Ovary (tissue), 3 donors: ENCODE data around the gene SRMS.

Source experiments
- CTCF ChIP-seq, 3 donors: fragments of 450-650 bp in 2 of 3; fragments of 200-600 bp in 1 of 3; IDR thresholded peaks; one replicate each; pipeline versions ENCODE4 v1.5.1 to v1.8.0; 2016 to 2022; ENCODE audit warnings: antibody characterized with exemption in 3 of 3, mild to moderate bottlenecking in 1 of 3
- POLR2A ChIP-seq: fragments of 450-650 bp; IDR thresholded peaks from one replicate; pipeline ENCODE4 v1.6.1; 2017; ENCODE audit warnings: antibody characterized with exemption, mild to moderate bottlenecking, moderate library complexity
- donor health status: DM: no; HTN: no; CAD: no.

- TF ChIP-seq POLR2A (no peak), CTCF (IDR thresholded peaks at IDR 0.05) (no peak)
These were observed 10.5 kb downstream of the SRMS start, which contains the start of gene PTK6 for GRCh38 chr20:63536997-63537524.
